Stimulated activated CD4-positive, alpha-beta T cell treated with anti-CD3 and anti-CD28 coated beads, Interleukin-2, amount 100 ng/mL, for 4 hours (primary cell): Measurements from ENCODE around the gene FBLN5.

ENCODE experiments used
- DNase-seq: peaks from one replicate; pipeline ENCODE4 v3.0.0-alpha.2; 2020; ENCODE audit warnings: low read depth

Gene FBLN5

DNA sequence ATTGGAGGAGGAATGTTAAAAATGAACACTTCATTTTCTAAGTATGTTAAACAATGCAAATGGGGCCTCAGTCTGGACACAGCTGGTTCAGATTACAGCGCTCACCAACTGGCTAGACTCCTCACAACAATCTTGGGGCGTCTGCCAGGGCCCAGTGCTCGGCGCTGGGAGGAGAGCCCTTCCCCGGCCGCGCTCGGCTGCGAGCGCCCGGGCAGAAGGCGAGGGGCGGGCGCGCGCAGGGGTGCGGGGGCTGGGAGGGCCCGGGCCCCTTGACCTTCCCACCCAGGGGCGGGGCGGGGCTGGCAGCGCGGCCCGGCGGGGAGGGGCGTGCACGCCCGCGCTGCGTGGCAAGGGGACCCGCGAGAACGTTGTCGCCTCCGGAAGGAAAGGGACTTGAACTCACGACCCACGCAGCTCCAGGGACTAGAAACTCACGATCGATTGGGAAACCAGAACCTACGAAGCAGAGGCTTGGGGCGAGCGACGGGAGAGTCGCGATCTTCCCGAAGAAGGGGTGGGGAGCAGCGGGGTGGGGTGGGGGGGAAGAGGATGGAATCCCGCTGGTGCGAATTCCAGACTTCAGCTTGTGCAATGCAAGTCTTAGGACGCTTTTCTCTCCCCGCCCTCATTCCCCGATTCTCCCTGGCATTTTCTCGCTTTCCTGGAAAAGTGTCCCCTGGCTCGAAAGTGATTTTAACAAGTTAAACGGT, at the start of gene FBLN5:
TSS of gene FBLN5 (minus strand) at position 220 of the 710 bp plus-strand sequence. CDS start 465 bp downstream, outside the sequence.
- DNase-seq, result peak; percentile 32

DNA sequence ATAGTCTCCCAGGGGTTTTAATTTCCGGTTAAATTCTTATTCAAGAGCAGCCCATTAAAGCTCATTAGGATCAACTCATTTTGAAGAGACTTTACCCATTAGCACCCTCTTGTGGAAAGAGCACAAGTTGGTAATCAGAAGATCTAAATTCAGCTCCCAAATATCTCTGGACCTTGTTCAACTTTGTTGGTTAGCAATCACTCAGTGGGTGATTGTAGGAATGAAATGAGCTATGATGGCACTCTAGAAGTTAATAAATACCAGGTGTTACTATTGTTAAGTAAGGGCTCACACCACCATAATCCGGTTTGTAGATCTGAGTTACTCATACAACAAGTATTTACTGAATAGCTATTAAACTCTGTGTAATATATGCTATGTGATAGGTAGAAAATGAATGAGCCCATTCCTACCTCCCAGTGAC, 49.5 kb upstream of the FBLN5 start:
- DNase-seq, result no peak

- no peak for DNase-seq
These were observed 39.7 kb upstream of the FBLN5 start for GRCh38 chr14:91987192-91987591.

DNA sequence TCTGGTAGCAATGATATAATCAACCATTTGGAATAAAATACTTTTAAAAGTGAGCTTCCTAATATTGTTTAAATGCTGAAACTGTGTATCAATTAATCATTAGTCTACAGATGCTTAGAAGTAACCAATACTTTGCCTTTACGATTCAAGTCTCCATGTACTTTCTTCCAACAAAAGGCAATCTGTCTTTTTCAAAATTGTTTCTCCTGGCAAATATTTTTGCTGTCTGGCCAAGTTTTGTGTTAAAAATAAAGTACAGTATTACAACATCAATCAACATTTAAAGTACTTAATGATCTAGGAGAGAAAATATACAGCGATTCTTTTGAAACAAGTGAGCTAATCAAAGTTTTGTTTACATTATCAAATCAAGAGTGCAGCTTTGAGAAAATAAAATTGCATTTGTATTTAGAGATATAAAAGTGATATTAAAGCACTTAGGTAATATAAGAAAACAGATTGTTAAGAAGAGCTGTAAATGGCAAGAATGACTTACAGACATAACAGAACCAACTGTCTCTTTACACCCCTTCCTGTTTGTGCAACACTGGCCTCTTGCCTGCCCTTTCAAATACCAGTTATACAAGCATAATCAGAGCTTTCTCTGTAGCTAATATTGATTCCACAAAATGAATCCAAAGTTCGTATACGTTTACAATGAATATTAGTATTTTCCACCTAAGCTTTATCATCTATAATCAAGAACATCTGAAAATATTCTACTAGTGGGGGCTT, 38.2 kb upstream of the FBLN5 start:
- no peak for DNase-seq

DNA sequence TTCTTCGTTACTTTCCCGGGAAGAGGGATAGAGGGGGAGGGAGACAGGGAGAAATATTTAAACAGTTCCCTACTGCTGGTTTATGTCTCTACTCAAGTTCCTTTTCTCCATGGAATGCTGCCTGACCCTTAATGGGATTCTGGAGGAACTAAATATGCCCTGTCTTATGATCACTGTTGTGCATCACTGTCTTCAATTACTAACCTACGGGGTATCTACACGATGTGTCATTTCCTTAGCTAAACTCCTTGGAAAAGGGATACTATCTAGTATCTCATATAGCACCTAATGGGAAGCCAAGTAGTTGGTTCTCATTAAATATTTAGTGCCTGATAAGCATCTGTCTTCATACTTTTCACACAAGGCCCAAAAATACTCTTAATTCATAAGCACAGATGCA, 37.5 kb upstream of the FBLN5 start:
- DNase-seq, result no peak

DNA sequence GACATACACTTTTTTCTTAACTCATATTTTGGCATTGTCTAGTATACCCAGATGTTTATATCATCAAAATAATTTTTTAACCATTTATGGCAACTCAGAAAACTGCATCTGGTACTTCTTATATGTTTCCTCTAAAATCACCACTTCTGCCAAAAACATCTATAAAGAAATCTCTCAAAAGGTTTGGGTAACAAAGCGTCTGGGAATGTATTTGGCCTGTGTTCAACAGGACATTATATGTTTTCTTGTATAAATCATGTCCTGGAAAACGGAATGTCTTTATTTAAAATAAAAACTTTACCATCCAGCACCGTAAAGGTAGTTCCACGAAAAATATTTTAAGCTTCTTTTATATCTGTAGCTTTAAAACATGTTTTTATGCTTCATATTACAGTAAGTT, 36.1 kb upstream of the FBLN5 start:
- DNase-seq, result no peak

DNA sequence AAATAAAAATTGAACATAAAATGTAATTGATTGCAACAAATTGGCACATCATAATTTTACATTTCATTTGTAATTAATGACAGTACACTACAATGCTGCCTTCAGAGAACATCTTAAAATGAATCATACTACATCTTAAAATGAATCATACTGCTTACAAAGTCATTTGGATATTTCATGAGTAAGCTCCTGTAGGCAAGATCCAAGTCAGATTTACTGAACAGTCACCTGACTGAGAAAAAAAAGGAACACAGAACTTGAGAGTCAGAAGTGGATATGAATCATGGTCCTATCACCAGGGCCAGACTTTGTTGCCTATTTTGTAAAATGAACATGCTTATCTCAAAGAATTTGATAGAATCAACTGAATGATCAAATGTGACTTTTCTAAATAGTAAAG, 32.7 kb upstream of the FBLN5 start:
- no peak for DNase-seq

GRCh38 chr14:91977884-91978283, 30.4 kb upstream of the FBLN5 start:
- DNase-seq, result no peak

GRCh38 chr14:91975763-91976162, 28.3 kb upstream of the FBLN5 start:
- no peak for DNase-seq

- no peak for DNase-seq
These were observed 23.8 kb upstream of the FBLN5 start for GRCh38 chr14:91971188-91971778.

- peak; percentile 8 for DNase-seq
These were observed 20.8 kb upstream of the FBLN5 start for GRCh38 chr14:91968280-91968679.

DNA sequence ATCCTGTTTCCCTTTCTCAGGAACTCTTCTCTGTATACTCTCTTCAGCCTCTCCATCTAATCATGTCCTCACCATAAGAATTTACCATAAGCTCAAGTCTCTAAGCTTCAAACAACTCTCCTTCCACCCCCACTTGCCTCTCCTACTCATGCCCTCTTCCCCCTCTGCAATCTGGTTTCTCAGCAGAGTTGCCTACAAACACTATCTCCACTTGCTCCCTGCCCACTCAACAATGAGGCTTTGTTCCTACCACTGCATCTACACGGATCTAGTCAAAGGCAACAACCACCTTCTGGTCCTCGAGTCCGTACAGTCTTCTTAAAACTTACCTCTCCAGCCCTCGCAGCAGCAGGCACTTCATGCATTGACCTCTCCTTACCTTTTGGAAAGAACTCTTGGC, 17.2 kb upstream of the FBLN5 start:
- DNase-seq, result no peak

DNA sequence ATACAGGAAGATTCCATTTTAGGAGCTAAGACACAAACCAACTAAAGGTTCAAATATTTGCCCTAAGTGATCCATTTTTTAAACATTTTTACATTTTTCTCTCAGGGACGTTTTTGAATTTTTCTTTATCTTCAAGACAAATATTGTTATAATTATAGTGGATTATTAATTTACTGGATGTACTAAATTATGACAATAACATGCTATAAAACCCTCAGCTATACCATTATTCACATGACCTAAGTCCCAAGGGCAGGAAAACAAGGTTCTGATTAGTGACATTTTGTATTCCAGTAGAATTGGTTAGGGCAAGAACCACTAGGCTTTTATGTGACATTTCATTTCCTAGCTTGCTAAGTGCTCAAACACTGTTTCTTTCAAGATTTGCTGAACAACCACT, 16.5 kb upstream of the FBLN5 start:
- no peak for DNase-seq

DNA sequence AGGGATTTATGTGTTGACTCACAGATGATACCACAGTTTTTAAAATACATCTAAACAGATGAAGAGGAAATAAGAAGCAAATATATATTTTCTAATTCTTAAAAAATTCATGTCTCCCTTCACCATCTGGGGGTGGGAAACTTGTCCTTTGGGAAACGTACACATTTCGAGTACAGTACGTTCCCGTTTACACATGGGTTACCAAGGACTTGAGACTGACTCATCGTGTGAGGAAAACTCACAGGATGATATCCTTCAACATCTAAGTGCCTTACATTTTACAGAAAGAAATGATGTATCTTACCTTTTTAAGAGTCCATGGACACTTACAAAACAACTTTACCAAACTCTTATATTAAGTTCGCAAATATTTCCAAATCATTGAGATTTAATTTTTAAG, 16.0 kb upstream of the FBLN5 start:
- DNase-seq, result no peak

- DNase-seq, result no peak
These were observed 14.1 kb upstream of the FBLN5 start for GRCh38 chr14:91961297-91962220.

- no peak for DNase-seq
These were observed 10.4 kb upstream of the FBLN5 start for GRCh38 chr14:91957876-91958313.

GRCh38 chr14:91956616-91957015, 9.1 kb upstream of the FBLN5 start:
- DNase-seq, result no peak

GRCh38 chr14:91955168-91955567, 7.7 kb upstream of the FBLN5 start:
- DNase-seq, result no peak

DNA sequence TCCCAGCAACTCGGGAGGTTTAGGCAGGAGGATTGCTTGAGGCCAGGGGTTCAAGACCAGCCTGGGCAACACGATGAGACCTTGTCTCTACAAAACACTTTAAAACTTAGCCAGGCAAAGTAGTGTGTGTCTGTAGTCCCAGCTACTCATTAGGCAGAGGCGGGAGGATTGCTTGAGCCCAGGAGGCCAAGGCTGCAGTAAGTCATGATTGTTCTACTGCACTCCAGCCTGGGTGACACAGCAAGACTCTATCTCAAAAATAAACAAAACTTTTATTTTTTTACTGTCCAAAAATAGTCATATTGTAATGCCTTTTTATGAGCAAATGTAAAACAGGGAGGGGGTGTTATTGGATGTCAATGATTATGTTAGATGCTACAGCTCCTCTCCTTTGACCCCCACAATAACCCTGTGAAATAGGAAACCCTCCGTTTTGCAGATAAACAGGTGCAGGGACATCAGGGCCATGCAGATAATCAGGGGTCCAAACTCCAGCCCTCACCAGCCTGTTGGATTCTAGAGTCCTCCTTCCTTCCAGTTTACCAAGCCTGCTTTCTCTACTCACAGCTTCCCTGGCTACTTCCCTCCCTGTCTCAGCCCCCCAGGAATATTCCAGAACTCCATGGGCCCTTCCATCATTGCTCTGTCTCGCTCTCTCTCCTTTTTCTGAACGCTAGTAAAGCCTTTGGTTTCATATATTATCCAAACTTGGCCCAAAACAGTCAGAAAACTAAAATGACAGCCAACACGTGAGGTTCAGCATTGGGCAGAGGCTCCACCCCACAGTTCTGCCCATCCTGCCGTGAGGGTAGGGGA, 5.9 kb upstream of the FBLN5 start:
- no peak for DNase-seq

DNA sequence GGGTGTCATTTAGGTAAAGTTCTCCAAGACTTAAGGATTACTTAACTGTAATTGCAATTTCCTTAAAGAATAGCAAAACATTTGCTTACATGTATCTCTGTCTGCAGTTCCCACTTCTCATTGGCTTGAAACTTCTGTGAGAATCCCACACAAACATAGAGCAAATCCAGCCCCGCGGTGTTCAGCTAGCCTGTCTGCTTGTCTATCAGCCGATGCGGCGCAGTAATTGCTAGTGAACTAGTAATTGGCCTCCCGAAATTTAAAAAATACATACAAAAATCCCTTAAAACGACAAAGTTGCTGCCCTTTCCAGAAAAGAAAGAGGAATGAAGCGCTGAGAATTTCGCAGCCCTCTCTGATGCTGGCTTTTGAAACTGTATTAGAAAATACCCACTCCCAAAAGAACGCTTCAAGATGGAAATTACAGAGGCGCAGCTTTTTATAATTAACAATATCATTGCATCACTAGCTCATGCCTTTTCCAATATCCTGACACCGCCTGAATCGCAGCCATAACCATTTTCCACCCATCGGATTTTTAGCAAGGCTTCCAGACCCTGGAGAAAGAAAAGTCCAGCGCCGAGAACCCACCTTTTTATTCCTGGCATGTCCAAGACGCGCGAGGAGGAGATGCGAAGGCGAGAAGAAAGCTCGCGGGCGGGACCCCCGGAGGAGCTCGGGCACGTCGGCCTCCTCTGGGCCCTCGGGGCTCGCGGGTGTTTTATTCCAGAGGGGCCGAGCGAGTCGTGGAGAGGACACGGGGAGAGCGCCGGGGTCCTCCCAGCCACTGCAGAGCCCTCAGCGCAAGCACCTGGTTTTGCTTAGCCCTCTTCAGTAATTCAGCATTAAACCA, 646 bp downstream of the FBLN5 start:
- DNase-seq, result no peak
